ENCODE data around the gene TNFRSF1B.

The TNFRSF1B gene

DNA sequence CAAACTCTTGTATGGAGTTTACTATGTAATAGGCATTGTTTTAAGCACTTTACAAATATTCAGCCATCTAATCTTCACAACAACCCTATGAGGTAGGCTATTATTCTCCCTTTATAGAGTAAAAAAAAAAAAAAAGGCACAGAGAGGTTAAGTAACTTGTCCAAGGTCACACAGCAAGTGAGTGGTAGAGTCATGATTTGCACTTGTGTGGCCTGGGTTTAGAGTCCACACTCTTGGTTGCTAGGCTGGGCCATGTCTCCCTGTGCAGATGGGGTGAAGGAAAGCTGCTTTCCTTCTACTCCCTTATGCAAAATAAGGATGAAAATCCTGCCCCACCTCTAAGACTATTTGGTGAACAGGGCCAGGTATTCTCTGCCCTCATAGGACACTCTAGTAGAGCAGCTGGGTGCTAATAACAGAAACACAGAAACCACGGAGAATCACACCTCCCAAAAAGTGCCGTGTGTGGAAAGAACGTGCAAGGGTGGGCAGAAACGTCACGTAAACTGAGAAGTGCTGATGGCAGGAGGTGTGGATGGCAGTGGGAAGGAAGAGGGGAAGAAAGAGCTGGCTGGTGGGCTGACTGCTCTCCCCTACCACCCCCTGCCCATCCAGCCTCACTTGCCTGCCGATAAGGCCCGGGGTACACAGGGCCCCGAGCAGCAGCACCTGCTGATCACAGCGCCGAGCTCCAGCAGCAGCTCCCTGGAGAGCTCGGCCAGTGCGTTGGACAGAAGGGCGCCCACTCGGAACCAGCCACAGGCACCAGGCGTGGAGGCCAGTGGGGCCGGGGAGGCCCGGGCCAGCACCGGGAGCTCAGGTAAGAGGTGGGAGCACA is 34.8 kb downstream of the TNFRSF1B start:
- no peak overlapping the region for H4K12ac ChIP-seq (ENCODE audit: low read depth, low read length)
- H3K36me3 ChIP-seq (ENCODE audit: control insufficient read depth in 1 of 2, insufficient read depth in 2 of 2, low read length in 2 of 2) = no peaks in the 10 kb centered on the region
- no peak overlapping the region for H3K9ac ChIP-seq (ENCODE audit: low read length)
- H2BK12ac ChIP-seq (ENCODE audit: low read length) = no peak overlapping the region
- no CpG with 5 or more reads among the region's 18 CpGs for WGBS (ENCODE audit: extremely low coverage, insufficient coverage, insufficient read length)
- H3K14ac ChIP-seq (ENCODE audit: low read length) = no peak overlapping the region
- H4K8ac ChIP-seq (ENCODE audit: low read depth, low read length) = no peak overlapping the region
- no peak overlapping the region for H2AFZ ChIP-seq (ENCODE audit: insufficient read depth, low read length, poor library complexity)
- H3K79me2 ChIP-seq (ENCODE audit: control insufficient read depth, insufficient read depth, low read length, poor library complexity) = no peaks in the 10 kb centered on the region
- H3K27me3 ChIP-seq (ENCODE audit: insufficient read depth, low read length) = no peaks in the 10 kb centered on the region
- H4K91ac ChIP-seq (ENCODE audit: low read depth, low read length) = no peak overlapping the region
- H3K4me2 ChIP-seq (ENCODE audit: low read length) = no peak overlapping the region
- no peaks in the 10 kb centered on the region for H3K79me1 ChIP-seq (ENCODE audit: low read length)
- no peak overlapping the region for H3K4me3 ChIP-seq (ENCODE audit: low read depth, low read length)
- H3K4ac ChIP-seq (ENCODE audit: low read depth, low read length) = no peak overlapping the region
- peaks cover 2% of the 10 kb centered on the region for H3K9me3 ChIP-seq (ENCODE audit: insufficient read depth, low read depth, low read length)
- H2BK120ac ChIP-seq (ENCODE audit: insufficient read depth, low read length, poor library complexity) = no peak overlapping the region
- no peak overlapping the region for H2AK5ac ChIP-seq (ENCODE audit: low read length)
- no peak overlapping the region for H3K27ac ChIP-seq (ENCODE audit: low read depth, low read length)
- peaks cover 0 to 2% of the 10 kb centered on the region in 2 experiments for H3K4me1 ChIP-seq (ENCODE audit: control insufficient read depth in 1 of 2, insufficient read depth in 2 of 2, low read length in 2 of 2)
- DNase-seq = no peak
- no peak overlapping the region for H3K23ac ChIP-seq (ENCODE audit: low read length)
- H2BK5ac ChIP-seq (ENCODE audit: low read depth, low read length, poor library complexity) = no peak overlapping the region
- no peak overlapping the region for H3K18ac ChIP-seq (ENCODE audit: low read length)

DNA sequence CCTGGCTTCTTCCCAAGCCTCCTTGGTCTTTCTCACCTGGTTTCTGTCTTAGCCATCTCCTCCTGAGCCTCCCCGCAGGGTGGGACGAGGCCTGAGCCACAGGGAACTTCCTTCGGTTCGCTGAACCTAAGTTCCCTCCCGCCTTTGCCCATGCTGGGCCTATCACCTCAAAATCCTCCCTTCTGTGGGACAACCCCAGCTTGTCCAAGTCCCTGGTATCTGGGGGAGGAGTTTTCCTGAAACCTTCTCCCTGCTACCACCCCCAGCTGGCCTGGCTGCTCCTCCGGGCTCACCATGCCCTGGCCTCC is 35.4 kb downstream of the TNFRSF1B start:
- H2BK120ac ChIP-seq (ENCODE audit: insufficient read depth, low read length, poor library complexity) = no peak overlapping the region
- H3K27me3 ChIP-seq (ENCODE audit: insufficient read depth, low read length) = no peaks in the 10 kb centered on the region
- H3K4ac ChIP-seq (ENCODE audit: low read depth, low read length) = no peak overlapping the region
- H3K14ac ChIP-seq (ENCODE audit: low read length) = no peak overlapping the region
- H3K4me2 ChIP-seq (ENCODE audit: low read length) = no peak overlapping the region
- no CpG with 5 or more reads among the region's 6 CpGs for WGBS (ENCODE audit: extremely low coverage, insufficient coverage, insufficient read length)
- H3K9ac ChIP-seq (ENCODE audit: low read length) = no peak overlapping the region
- H3K23ac ChIP-seq (ENCODE audit: low read length) = no peak overlapping the region
- H3K27ac ChIP-seq (ENCODE audit: low read depth, low read length) = no peak overlapping the region
- H3K4me1 ChIP-seq (ENCODE audit: control insufficient read depth in 1 of 2, insufficient read depth in 2 of 2, low read length in 2 of 2) = no peaks in the 10 kb centered on the region
- no peak overlapping the region for H2BK12ac ChIP-seq (ENCODE audit: low read length)
- H3K79me1 ChIP-seq (ENCODE audit: low read length) = no peaks in the 10 kb centered on the region
- H2AFZ ChIP-seq (ENCODE audit: insufficient read depth, low read length, poor library complexity) = no peak overlapping the region
- no peak overlapping the region for H3K4me3 ChIP-seq (ENCODE audit: low read depth, low read length)
- no peak overlapping the region for H2BK5ac ChIP-seq (ENCODE audit: low read depth, low read length, poor library complexity)
- no peak for DNase-seq
- no peaks in the 10 kb centered on the region for H3K79me2 ChIP-seq (ENCODE audit: control insufficient read depth, insufficient read depth, low read length, poor library complexity)
- H2AK5ac ChIP-seq (ENCODE audit: low read length) = no peak overlapping the region
- no peak overlapping the region for H4K8ac ChIP-seq (ENCODE audit: low read depth, low read length)
- peaks cover 2% of the 10 kb centered on the region for H3K9me3 ChIP-seq (ENCODE audit: insufficient read depth, low read depth, low read length)
- no peaks in the 10 kb centered on the region for H3K36me3 ChIP-seq (ENCODE audit: control insufficient read depth in 1 of 2, insufficient read depth in 2 of 2, low read length in 2 of 2)
- no peak overlapping the region for H4K91ac ChIP-seq (ENCODE audit: low read depth, low read length)
- no peak overlapping the region for H4K12ac ChIP-seq (ENCODE audit: low read depth, low read length)
- no peak overlapping the region for H3K18ac ChIP-seq (ENCODE audit: low read length)

- no peak overlapping the region for H4K12ac ChIP-seq (ENCODE audit: low read depth, low read length)
- H4K91ac ChIP-seq (ENCODE audit: low read depth, low read length) = no peak overlapping the region
- no peaks in the 10 kb centered on the region for H3K79me2 ChIP-seq (ENCODE audit: control insufficient read depth, insufficient read depth, low read length, poor library complexity)
- DNase-seq = no peak
- H2AK5ac ChIP-seq (ENCODE audit: low read length) = no peak overlapping the region
- no peak overlapping the region for H2BK12ac ChIP-seq (ENCODE audit: low read length)
- no peak overlapping the region for H3K4me3 ChIP-seq (ENCODE audit: low read depth, low read length)
- H3K27ac ChIP-seq (ENCODE audit: low read depth, low read length) = no peak overlapping the region
- H3K4ac ChIP-seq (ENCODE audit: low read depth, low read length) = no peak overlapping the region
- no peaks in the 10 kb centered on the region for H3K4me1 ChIP-seq (ENCODE audit: control insufficient read depth in 1 of 2, insufficient read depth in 2 of 2, low read length in 2 of 2)
- no peak overlapping the region for H4K8ac ChIP-seq (ENCODE audit: low read depth, low read length)
- no peaks in the 10 kb centered on the region for H3K36me3 ChIP-seq (ENCODE audit: control insufficient read depth in 1 of 2, insufficient read depth in 2 of 2, low read length in 2 of 2)
- H2BK120ac ChIP-seq (ENCODE audit: insufficient read depth, low read length, poor library complexity) = no peak overlapping the region
- no peak overlapping the region for H3K9ac ChIP-seq (ENCODE audit: low read length)
- no peak overlapping the region for H3K18ac ChIP-seq (ENCODE audit: low read length)
- no peaks in the 10 kb centered on the region for H3K27me3 ChIP-seq (ENCODE audit: insufficient read depth, low read length)
- H3K23ac ChIP-seq (ENCODE audit: low read length) = no peak overlapping the region
- H2AFZ ChIP-seq (ENCODE audit: insufficient read depth, low read length, poor library complexity) = no peak overlapping the region
- H3K14ac ChIP-seq (ENCODE audit: low read length) = no peak overlapping the region
- peaks cover 2% of the 10 kb centered on the region for H3K9me3 ChIP-seq (ENCODE audit: insufficient read depth, low read depth, low read length)
- no peak overlapping the region for H3K4me2 ChIP-seq (ENCODE audit: low read length)
- H3K79me1 ChIP-seq (ENCODE audit: low read length) = no peaks in the 10 kb centered on the region
- no CpG with 5 or more reads among the region's 4 CpGs for WGBS (ENCODE audit: extremely low coverage, insufficient coverage, insufficient read length)
- no peak overlapping the region for H2BK5ac ChIP-seq (ENCODE audit: low read depth, low read length, poor library complexity)
Observed at GRCh38 chr1:12202577-12202976, 35.8 kb downstream of the TNFRSF1B start.

DNA sequence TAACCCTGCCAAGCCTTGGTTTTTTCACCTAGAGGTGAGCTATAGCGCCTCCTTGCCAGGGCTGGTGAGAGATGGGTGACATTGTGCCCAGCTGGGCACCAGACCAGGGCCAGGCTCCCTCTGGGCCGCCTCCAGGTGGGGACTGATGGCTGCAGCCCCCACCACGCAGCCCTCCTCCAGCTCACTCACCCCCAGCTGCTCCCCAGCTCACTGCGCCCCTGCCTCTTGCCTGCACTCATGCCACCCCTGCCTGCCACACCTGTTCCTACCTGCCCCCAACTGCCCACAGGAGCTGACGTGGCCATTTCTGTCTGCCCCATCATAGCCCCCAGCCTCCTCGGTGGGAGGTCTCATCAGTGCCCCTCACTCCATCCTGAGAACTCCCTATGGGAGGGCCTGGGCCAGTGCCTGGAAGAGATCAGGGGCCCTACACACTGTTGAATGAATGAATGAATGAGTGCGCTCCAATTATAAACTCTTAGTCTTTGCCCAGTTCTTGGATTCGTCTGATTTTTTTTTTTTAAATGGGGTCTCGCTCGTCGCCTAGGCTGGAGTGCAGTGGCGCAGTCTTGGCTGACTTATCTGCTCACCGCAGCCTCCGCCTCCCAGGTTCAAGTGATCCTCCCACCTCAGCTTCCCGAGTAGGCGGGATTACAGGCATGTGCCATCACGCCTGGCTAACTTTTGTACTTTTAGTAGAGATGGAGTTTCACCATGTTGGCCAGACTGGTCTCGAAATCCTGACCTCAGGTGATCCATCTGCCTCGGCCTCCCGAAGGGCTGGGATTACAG is 36.6 kb downstream of the TNFRSF1B start:
- Histone ChIP-seq H2AK5ac (ENCODE audit: low read length) (no peak overlapping the region), H4K91ac (ENCODE audit: low read depth, low read length) (no peak overlapping the region), H3K4me1 (ENCODE audit: control insufficient read depth in 1 of 2, insufficient read depth in 2 of 2, low read length in 2 of 2) (no peaks in the 10 kb centered on the region), H4K12ac (ENCODE audit: low read depth, low read length) (no peak overlapping the region), H3K23ac (ENCODE audit: low read length) (no peak overlapping the region), H2BK12ac (ENCODE audit: low read length) (no peak overlapping the region), H3K27me3 (ENCODE audit: insufficient read depth, low read length) (no peaks in the 10 kb centered on the region), H3K4me3 (ENCODE audit: low read depth, low read length) (no peak overlapping the region), H3K27ac (ENCODE audit: low read depth, low read length) (no peak overlapping the region), H3K36me3 (ENCODE audit: control insufficient read depth in 1 of 2, insufficient read depth in 2 of 2, low read length in 2 of 2) (no peaks in the 10 kb centered on the region), H3K4me2 (ENCODE audit: low read length) (no peak overlapping the region), H2BK120ac (ENCODE audit: insufficient read depth, low read length, poor library complexity) (no peak overlapping the region), H3K14ac (ENCODE audit: low read length) (no peak overlapping the region), H3K4ac (ENCODE audit: low read depth, low read length) (no peak overlapping the region), H2BK5ac (ENCODE audit: low read depth, low read length, poor library complexity) (no peak overlapping the region), H4K8ac (ENCODE audit: low read depth, low read length) (no peak overlapping the region), H2AFZ (ENCODE audit: insufficient read depth, low read length, poor library complexity) (no peak overlapping the region), H3K79me1 (ENCODE audit: low read length) (no peaks in the 10 kb centered on the region), H3K9me3 (ENCODE audit: insufficient read depth, low read depth, low read length) (no peaks in the 10 kb centered on the region), H3K79me2 (ENCODE audit: control insufficient read depth, insufficient read depth, low read length, poor library complexity) (no peaks in the 10 kb centered on the region), H3K18ac (ENCODE audit: low read length) (no peak overlapping the region), H3K9ac (ENCODE audit: low read length) (no peak overlapping the region)
- no CpG with 5 or more reads among the region's 20 CpGs for WGBS (ENCODE audit: extremely low coverage, insufficient coverage, insufficient read length)
- no peak for DNase-seq
